K562 (cell line): Measurements from ENCODE around the gene PGAP2.

Experiments used
- ATF2 ChIP-seq: sonication (generic); formaldehyde crosslinking; IDR thresholded peaks from 2 replicates; pipeline ENCODE4 v1.8.1; 2022; ENCODE audit warnings: missing genetic modification reagents
- ETV5 ChIP-seq: sonication (generic); formaldehyde crosslinking; IDR thresholded peaks from 2 replicates; pipeline ENCODE4 v1.4.0; 2020; ENCODE audit warnings: low read depth, mild to moderate bottlenecking, missing genetic modification reagents
- EZH2 ChIP-seq: IDR thresholded peaks from 2 replicates; pipeline ENCODE4 v1.6.1; 2012; ENCODE audit warnings: low read depth, mild to moderate bottlenecking, inconsistent platforms, low read length, borderline replicate concordance
- HDAC6 ChIP-seq: IDR thresholded peaks from 2 replicates; pipeline ENCODE4 v1.6.1; 2012; ENCODE audit warnings: low read depth, mild to moderate bottlenecking, control low read depth, inconsistent platforms, low read length, moderate library complexity
- MAZ ChIP-seq, 2 experiments: fragments of 450-650 bp in 1 of 2; sonication (generic) in 1 of 2; formaldehyde crosslinking; IDR thresholded peaks in 1 of 2; conservative IDR thresholded peaks in 1 of 2; 2 replicates each; pipeline versions ENCODE4 v1.4.0 to v1.5.0; 2020; ENCODE audit warnings: mild to moderate bottlenecking in 1 of 2, missing genetic modification reagents in 1 of 2
- POLR2A ChIP-seq: fragments of 450-650 bp; conservative IDR thresholded peaks from 2 replicates; pipeline ENCODE4 v1.6.1; 2016
- POLR3A ChIP-seq: IDR thresholded peaks from 2 replicates; pipeline ENCODE4 v1.6.1; 2011; ENCODE audit warnings: borderline replicate concordance, mild to moderate bottlenecking, moderate library complexity; ENCODE audit not compliant: insufficient read length, insufficient read depth; ENCODE audit errors: extremely low read depth
- SIN3A ChIP-seq, 2 experiments: fragments of 150-350 bp in 1 of 2; IDR thresholded peaks; 2 replicates each; pipeline ENCODE4 v1.6.1; 2011 to 2016; ENCODE audit warnings: borderline replicate concordance in 2 of 2, low read depth in 2 of 2, low read length in 2 of 2, mild to moderate bottlenecking in 2 of 2, moderate library complexity in 2 of 2; ENCODE audit not compliant: control insufficient read depth in 1 of 2
- ZNF274 ChIP-seq: IDR thresholded peaks from 2 replicates; pipeline ENCODE4 v1.6.1; 2011; ENCODE audit warnings: low read depth, mild to moderate bottlenecking, low read length, moderate library complexity, borderline replicate concordance
- ZNF644 ChIP-seq: fragments of 200-800 bp; sonication (Bioruptor generic); IDR thresholded peaks from 2 replicates; pipeline ENCODE4 v1.6.1; 2016; ENCODE audit warnings: low read depth, missing genetic modification characterization, missing compliant biosample characterization
- TF ChIP-seq, protein P1 (sequence below), 3 experiments: IDR thresholded peaks in 2 of 3; conservative IDR thresholded peaks in 1 of 3; 2 replicates each; pipeline ENCODE4 v1.5.1; 2011 to 2012; ENCODE audit warnings: low read length in 3 of 3, mild to moderate bottlenecking in 3 of 3, control low read depth in 2 of 3, improper control_type of control experiment in 1 of 3, inconsistent platforms in 1 of 3, low read depth in 1 of 3, mixed read lengths in 1 of 3, moderate library complexity in 1 of 3; ENCODE audit not compliant: insufficient read depth in 2 of 3

- no peak for TF ChIP-seq EZH2
- no peak for TF ChIP-seq ETV5 (CRISPR knock-in tag)
- TF ChIP-seq ZNF644: no peak
- TF ChIP-seq ZNF274: no peak
- TF ChIP-seq SIN3A (IDR thresholded peaks at IDR 0.05; ENCODE audit: borderline replicate concordance in 2 of 2, control insufficient read depth in 1 of 2, low read depth in 2 of 2, low read length in 2 of 2): no peak
- TF ChIP-seq MAZ (CRISPR knock-in tag; conservative IDR thresholded peaks at IDR 0.05 in 1 of 2, IDR thresholded peaks at IDR 0.05 in 1 of 2): no peak
- TF ChIP-seq HDAC6: no peak
- TF ChIP-seq POLR3A: no peak
- TF ChIP-seq, protein P1, sequence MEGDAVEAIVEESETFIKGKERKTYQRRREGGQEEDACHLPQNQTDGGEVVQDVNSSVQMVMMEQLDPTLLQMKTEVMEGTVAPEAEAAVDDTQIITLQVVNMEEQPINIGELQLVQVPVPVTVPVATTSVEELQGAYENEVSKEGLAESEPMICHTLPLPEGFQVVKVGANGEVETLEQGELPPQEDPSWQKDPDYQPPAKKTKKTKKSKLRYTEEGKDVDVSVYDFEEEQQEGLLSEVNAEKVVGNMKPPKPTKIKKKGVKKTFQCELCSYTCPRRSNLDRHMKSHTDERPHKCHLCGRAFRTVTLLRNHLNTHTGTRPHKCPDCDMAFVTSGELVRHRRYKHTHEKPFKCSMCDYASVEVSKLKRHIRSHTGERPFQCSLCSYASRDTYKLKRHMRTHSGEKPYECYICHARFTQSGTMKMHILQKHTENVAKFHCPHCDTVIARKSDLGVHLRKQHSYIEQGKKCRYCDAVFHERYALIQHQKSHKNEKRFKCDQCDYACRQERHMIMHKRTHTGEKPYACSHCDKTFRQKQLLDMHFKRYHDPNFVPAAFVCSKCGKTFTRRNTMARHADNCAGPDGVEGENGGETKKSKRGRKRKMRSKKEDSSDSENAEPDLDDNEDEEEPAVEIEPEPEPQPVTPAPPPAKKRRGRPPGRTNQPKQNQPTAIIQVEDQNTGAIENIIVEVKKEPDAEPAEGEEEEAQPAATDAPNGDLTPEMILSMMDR (IDR thresholded peaks at IDR 0.05 in 2 of 3, conservative IDR thresholded peaks at IDR 0.05 in 1 of 3; ENCODE audit: insufficient read depth in 2 of 3, low read depth in 1 of 3, low read length in 3 of 3): no peak
- TF ChIP-seq POLR2A: no peak
- no peak for TF ChIP-seq ATF2
These were observed 52.0 kb downstream of the PGAP2 start for GRCh38 chr11:3860375-3860774.
